ENCODE measurements around the gene NOTCH4. TPM values are rescaled to one million over a fixed set of nuclear protein-coding genes. Genes with fewer than 3 reads are reported as not detected.

The NOTCH4 gene
- total and polyA plus RNA-seq, 9 of the 15 experiments (the other 6 are each of a cell fraction or from before 2014, with no cell fraction given), result 0.24 to 4.3 (median 1.7) TPM

- TF ChIP-seq ZNF232 (CRISPR knock-in tag; IDR thresholded peaks at IDR 0.05) (no peak), NFXL1 (CRISPR knock-in tag; IDR thresholded peaks at IDR 0.05) (no peak), SAP30 (IDR thresholded peaks at IDR 0.05; ENCODE audit: borderline replicate concordance, insufficient read depth, low read depth, low read length, poor library complexity, severe bottlenecking) (peak; percentile 8), ZNF121 (CRISPR knock-in tag; conservative IDR thresholded peaks at IDR 0.05) (no peak), HNRNPL (IDR thresholded peaks at IDR 0.05; ENCODE audit: low read depth, low read length) (no peak), RFX1 (IDR thresholded peaks at IDR 0.05) (peak; percentile 88), CHD7 (IDR thresholded peaks at IDR 0.05; ENCODE audit: low read depth, low read length) (no peak), PATZ1 (CRISPR knock-in tag; IDR thresholded peaks at IDR 0.05; ENCODE audit: borderline replicate concordance) (no peak), TCF3 (CRISPR knock-in tag; IDR thresholded peaks at IDR 0.05) (no peak), ARHGAP35 (IDR thresholded peaks at IDR 0.05; ENCODE audit: partially characterized antibody) (no peak), BDP1 (IDR thresholded peaks at IDR 0.05; ENCODE audit: insufficient read depth, insufficient read length) (no peak), ZNF23 (CRISPR knock-in tag; IDR thresholded peaks at IDR 0.05) (no peak), ETV6 (IDR thresholded peaks at IDR 0.05; ENCODE audit: borderline replicate concordance in 1 of 2, low read depth in 2 of 2, low read length in 1 of 2) (no peak), ETV6 (CRISPR knock-in tag; IDR thresholded peaks at IDR 0.05; ENCODE audit: borderline replicate concordance) (no peak), ZBTB17 (CRISPR knock-in tag; IDR thresholded peaks at IDR 0.05) (no peak)
These were observed 71.8 kb downstream of the NOTCH4 start, which contains the start of gene PRRT1 (continued) for GRCh38 chr6:32151863-32152768.

Measured in K562 (cell line).